Ovary (tissue), 9 donors: ENCODE measurements around the gene PROZ. TPM values are rescaled to one million over a fixed set of nuclear protein-coding genes. Genes with fewer than 3 reads are reported as not detected.

Experiments
- DNase-seq, 5 donors: peaks; one replicate each; pipeline ENCODE4 v3.0.0-alpha.2; 2019 to 2020
- H3K27ac ChIP-seq, 2 donors: fragments of 200-600 bp; one replicate each; pipeline versions ENCODE4 v1.5.1 to v1.8.0; 2019 to 2022
- H3K27me3 ChIP-seq: fragments of 200-600 bp; one replicate; pipeline ENCODE4 v1.8.0; 2022
- H3K36me3 ChIP-seq: fragments of 200-600 bp; sonication (generic); one replicate; pipeline ENCODE4 v1.5.1; 2019
- H3K4me1 ChIP-seq: one replicate; pipeline ENCODE4 v1.8.1; 2013; ENCODE audit warnings: mild to moderate bottlenecking, moderate library complexity; ENCODE audit not compliant: insufficient read depth
- H3K4me3 ChIP-seq: fragments of 200-600 bp; sonication (generic); one replicate; pipeline ENCODE4 v1.5.1; 2017
- H3K9me3 ChIP-seq, 2 donors: fragments of 200-600 bp in 1 of 2; sonication (generic) in 1 of 2; one replicate each; pipeline versions ENCODE4 v1.5.1 to v1.8.1; 2013 to 2019; ENCODE audit warnings: mild to moderate bottlenecking in 1 of 2, moderate library complexity in 1 of 2
- EP300 ChIP-seq: sonication (generic); formaldehyde crosslinking; IDR thresholded peaks from one replicate; pipeline ENCODE4 v1.6.1; 2017; ENCODE audit warnings: antibody characterized with exemption
- POLR2A ChIP-seq: fragments of 450-650 bp; IDR thresholded peaks from one replicate; pipeline ENCODE4 v1.6.1; 2017; ENCODE audit warnings: antibody characterized with exemption, mild to moderate bottlenecking, moderate library complexity
- WGBS, 3 donors: extraction: QIAGEN DNeasy Blood & Tissue Kit in 1 of 3; methylation state at CpG; one replicate each; pipeline versions ENCODE4 v1.1.5 to v1.1.7; 2013 to 2017; 5-methylcytosine and 5-hydroxymethylcytosine counted together
- intact Hi-C, 4 donors: fragments of 100-400 bp; cut with DNase I; formaldehyde crosslinking; loops; one replicate each; pipeline versions ENCODE4 v1.11.0 to v1.15.1; 2022 to 2023
- polyA plus RNA-seq, 2 donors: library from polyadenylated mRNA; stranded (reverse); fragments of 200-250 nt in 1 of 2; fragments of 350-450 nt in 1 of 2; fragmentation: Illumina TruSeq in 1 of 2; extraction: RNeasy Lipid Tissue Mini Kit (QIAGEN cat#74804) in 1 of 2; gene quantifications; one replicate each; pipeline ENCODE4 v1.2.3, GENCODE V29; 2013 to 2014
- total RNA-seq, 7 donors: library from RNA; depleted of rRNA in 2 of 7; stranded (reverse); fragments of >200 nt in 2 of 7; fragmentation: NEBNext Ultra II Directional in 3 of 7; extraction: Animal tissue kit (Norgen Biotek cat#: 25700) in 3 of 7; gene quantifications; one replicate each; pipeline versions ENCODE4 v1.1.0 to v1.2.4, GENCODE V29; 2016 to 2023
- TF ChIP-seq, protein P1 (sequence below), 3 donors: fragments of 450-650 bp in 2 of 3; fragments of 200-600 bp in 1 of 3; IDR thresholded peaks; one replicate each; pipeline versions ENCODE4 v1.5.1 to v1.8.0; 2016 to 2022; ENCODE audit warnings: antibody characterized with exemption in 3 of 3, mild to moderate bottlenecking in 1 of 3
- donor health status: DM: no; HTN: no; CAD: no; lungs with moderate emphysema.
- donor health status: DM: no; HTN: no; CAD: no.
- donor health status: Bipolar disorder and iron deficiency.
- donor health status: DM: yes; HTN: yes; CAD: no.
- donor health status: DM: no; HTN: no; CAD: no.
- donor health status: DM: yes; HTN: yes; CAD: no.

Gene PROZ
- total and polyA plus RNA-seq, 9 donors = not detected

DNA sequence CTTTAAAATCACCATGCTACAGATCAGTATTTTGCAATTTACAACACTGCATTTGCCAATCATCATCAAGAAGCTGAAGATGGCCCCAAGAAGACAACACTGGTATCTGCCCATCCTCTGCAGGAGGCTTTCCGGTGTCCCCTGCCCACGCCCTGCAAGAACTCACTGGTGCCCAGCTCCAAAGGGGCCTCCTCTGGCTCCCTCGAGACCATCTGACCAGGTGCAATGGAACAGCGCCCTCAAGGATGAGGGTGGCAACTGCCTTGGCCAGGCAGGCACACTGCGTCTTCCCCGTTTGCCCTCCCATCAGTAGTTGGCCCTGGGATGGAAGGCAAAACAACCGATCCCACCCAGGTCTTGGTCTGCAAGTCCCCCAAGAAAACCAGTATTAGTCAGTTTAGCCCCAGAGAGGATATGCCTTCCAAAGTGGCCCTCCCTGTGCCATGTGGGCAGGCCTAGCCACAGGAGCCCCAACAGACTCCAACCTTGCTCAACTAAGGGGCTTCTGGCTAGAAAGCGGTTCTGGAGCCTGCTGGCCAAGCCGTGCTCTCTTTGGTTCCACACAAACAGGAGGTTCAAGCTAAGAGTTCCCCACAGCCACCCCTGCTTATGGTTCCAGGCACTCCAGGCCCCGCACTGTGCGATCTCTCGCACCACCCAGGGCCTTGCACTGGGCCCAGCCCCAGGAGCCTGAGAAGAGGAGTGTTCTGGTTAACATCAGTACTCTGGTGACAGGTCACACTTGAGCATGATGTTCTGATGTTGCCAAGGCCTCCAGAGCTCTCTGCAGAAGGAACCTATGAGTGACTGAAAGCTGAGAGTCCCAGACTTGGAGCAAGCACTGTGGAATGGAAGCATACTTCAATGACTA, 45.3 kb downstream of the PROZ start:
- no peaks in the 10 kb centered on the region for H3K9me3 ChIP-seq
- intact Hi-C loops = loop anchor here in 2 of 4 donors (10.0 kb wide), 2 partner anchors 49 to 169 kb away; partner anchors contain the start of gene PROZ (in 1 of the 2)
- H3K4me1 ChIP-seq = peaks cover 11% of the 10 kb centered on the region
- WGBS, 3 donors = 94 to 95% (median 94%) methylated on average over 11 to 12 of the region's 12 CpGs
- no peak overlapping the region for H3K4me3 ChIP-seq
- no peak for DNase-seq
- H3K36me3 ChIP-seq = no peaks in the 10 kb centered on the region
- no peaks in the 10 kb centered on the region for H3K27me3 ChIP-seq
- TF ChIP-seq POLR2A (no peak), EP300 (no peak)
- TF ChIP-seq, protein P1, sequence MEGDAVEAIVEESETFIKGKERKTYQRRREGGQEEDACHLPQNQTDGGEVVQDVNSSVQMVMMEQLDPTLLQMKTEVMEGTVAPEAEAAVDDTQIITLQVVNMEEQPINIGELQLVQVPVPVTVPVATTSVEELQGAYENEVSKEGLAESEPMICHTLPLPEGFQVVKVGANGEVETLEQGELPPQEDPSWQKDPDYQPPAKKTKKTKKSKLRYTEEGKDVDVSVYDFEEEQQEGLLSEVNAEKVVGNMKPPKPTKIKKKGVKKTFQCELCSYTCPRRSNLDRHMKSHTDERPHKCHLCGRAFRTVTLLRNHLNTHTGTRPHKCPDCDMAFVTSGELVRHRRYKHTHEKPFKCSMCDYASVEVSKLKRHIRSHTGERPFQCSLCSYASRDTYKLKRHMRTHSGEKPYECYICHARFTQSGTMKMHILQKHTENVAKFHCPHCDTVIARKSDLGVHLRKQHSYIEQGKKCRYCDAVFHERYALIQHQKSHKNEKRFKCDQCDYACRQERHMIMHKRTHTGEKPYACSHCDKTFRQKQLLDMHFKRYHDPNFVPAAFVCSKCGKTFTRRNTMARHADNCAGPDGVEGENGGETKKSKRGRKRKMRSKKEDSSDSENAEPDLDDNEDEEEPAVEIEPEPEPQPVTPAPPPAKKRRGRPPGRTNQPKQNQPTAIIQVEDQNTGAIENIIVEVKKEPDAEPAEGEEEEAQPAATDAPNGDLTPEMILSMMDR (IDR thresholded peaks at IDR 0.05) = no peak
- no peak overlapping the region for H3K27ac ChIP-seq

DNA sequence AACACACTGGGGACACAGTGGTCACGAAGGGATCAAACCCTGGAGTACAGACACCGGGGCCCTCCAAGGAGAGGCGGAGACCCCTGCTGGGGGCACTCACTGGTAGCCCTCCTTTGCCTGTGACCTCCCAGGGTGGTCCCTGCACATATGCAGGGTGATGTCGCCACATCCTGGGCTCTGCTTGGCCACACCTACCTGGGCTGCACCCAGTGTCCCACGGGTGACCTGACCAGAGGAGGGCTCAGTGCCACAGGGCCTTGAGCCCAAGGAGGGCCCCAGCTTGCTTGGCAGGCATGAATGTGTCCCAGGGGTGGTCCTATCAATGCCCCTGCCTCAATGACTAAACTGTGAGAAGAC, 45.9 kb downstream of the PROZ start:
- Histone ChIP-seq H3K9me3 (no peaks in the 10 kb centered on the region), H3K36me3 (no peaks in the 10 kb centered on the region), H3K4me1 (peaks cover 11% of the 10 kb centered on the region), H3K27me3 (no peaks in the 10 kb centered on the region), H3K4me3 (no peak overlapping the region), H3K27ac (no peak overlapping the region)
- 78 to 94% (median 87%) methylated on average over 4 to 5 of the region's 5 CpGs for WGBS, 3 donors
- no peak for DNase-seq
- intact Hi-C loops = loop anchor here in 2 of 4 donors (10.0 kb wide), 2 partner anchors 50 to 170 kb away; partner anchors contain the start of gene PROZ (in 1 of the 2)
- TF ChIP-seq, protein P1 (IDR thresholded peaks at IDR 0.05) = no peak
- TF ChIP-seq POLR2A (no peak), EP300 (no peak)

DNA sequence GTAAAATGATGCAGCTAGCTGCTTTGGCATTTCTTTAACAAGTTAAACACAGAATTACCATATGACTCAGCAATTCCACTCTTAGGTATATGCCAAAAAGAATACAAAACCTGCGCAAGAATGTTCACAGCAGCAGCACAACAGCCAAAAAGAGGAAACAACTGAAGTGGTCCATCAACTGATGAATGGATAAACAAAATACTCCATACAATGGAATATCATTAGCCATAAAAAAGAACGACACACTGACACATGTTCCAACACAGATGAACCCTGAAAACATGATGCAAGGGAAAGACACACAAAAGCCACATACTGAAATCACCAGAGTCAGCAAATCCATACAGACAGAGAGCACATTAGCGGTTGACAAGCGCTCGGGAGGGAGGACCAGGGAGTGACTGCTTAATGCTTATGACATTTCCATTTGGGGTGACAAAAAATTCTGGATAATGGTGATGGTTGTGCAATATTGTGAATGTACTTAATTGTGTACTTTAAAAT, 47.0 kb downstream of the PROZ start:
- TF ChIP-seq, protein P1 (IDR thresholded peaks at IDR 0.05) = no peak
- TF ChIP-seq POLR2A = no peak
- no peak for TF ChIP-seq EP300
- Histone ChIP-seq H3K4me1 (peaks cover 11% of the 10 kb centered on the region), H3K9me3 (no peaks in the 10 kb centered on the region), H3K27ac (no peak overlapping the region), H3K27me3 (no peaks in the 10 kb centered on the region), H3K4me3 (no peak overlapping the region), H3K36me3 (no peaks in the 10 kb centered on the region)
- no peak for DNase-seq
- intact Hi-C loops = loop anchor here in 2 of 4 donors (10.0 kb wide), 2 partner anchors 51 to 171 kb away; partner anchors contain the start of gene PROZ (in 1 of the 2)
- WGBS, 3 donors = 68 to 84% (median 70%) methylated on average over 5 of the region's 5 CpGs

DNA sequence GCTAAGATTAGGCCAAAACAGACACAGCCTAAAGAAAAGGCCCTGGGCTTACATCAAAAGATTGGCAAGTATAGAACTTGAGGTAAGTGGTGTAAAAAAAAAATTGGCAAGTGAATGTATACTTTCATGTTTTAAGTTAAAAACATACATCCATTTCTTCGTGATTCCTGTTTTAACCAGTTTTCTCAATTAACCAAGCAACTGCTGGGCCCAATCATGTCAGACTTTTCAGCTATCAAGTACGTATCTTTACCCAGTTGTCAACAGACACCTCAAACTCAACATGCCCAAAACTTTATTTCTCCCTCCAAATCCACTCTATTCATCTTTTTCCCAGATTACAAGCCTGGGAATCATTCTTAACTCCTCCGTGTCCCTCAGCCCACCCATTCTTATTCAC, 49.0 kb downstream of the PROZ start:
- no peaks in the 10 kb centered on the region for H3K36me3 ChIP-seq
- H3K27ac ChIP-seq = peak overlapping the region in 1 of 2 donors; percentile 95
- peak overlapping the region; percentile 70 for H3K4me3 ChIP-seq
- H3K27me3 ChIP-seq = no peaks in the 10 kb centered on the region
- intact Hi-C loops = loop anchor here in 2 of 4 donors (10.0 kb wide), 2 partner anchors 53 to 173 kb away; partner anchors contain the start of gene PROZ (in 1 of the 2)
- WGBS, 3 donors = 22 to 27% (median 26%) methylated on average over 3 of the region's 3 CpGs
- TF ChIP-seq, protein P1 (IDR thresholded peaks at IDR 0.05) = no peak
- TF ChIP-seq POLR2A (no peak), EP300 (no peak)
- H3K9me3 ChIP-seq = no peaks in the 10 kb centered on the region
- peaks cover 16% of the 10 kb centered on the region for H3K4me1 ChIP-seq
- DNase-seq = no peak
